ENCODE results near the gene PEMT. TPM values are rescaled to one million over a fixed set of nuclear protein-coding genes. Genes with fewer than 3 reads are reported as not detected.

PEMT gene
- total RNA-seq, 1 experiment from 2014 or later = 69.8 TPM

- Histone ChIP-seq H3K9me2 (replicated peaks; ENCODE audit: insufficient read depth, low read length) (no peaks in the 10 kb centered on the region), H2AFZ (ENCODE audit: low read length) (no peak overlapping the region), H3K9ac (ENCODE audit: low read length) (no peak overlapping the region), H4K20me1 (ENCODE audit: insufficient read depth, low read depth, low read length) (no peaks in the 10 kb centered on the region), H3K36me3 (ENCODE audit: insufficient read depth, low read length) (no peaks in the 10 kb centered on the region), H3K27me3 (ENCODE audit: low read length) (no peaks in the 10 kb centered on the region), H3K27ac (ENCODE audit: low read length) (no peak overlapping the region), H3K4me1 (ENCODE audit: low read length) (no peaks in the 10 kb centered on the region), H3K9me3 (ENCODE audit: low read length) (no peaks in the 10 kb centered on the region), H3K79me2 (ENCODE audit: low read length) (peaks cover 6% of the 10 kb centered on the region), H3K4me3 (ENCODE audit: low read length) (no peak overlapping the region), H3K4me2 (ENCODE audit: low read depth, low read length, poor library complexity, severe bottlenecking) (no peak overlapping the region)
- DNase-seq = no peak
Measured at GRCh38 chr17:17580662-17581470, 10.6 kb downstream of the PEMT start.

DNA sequence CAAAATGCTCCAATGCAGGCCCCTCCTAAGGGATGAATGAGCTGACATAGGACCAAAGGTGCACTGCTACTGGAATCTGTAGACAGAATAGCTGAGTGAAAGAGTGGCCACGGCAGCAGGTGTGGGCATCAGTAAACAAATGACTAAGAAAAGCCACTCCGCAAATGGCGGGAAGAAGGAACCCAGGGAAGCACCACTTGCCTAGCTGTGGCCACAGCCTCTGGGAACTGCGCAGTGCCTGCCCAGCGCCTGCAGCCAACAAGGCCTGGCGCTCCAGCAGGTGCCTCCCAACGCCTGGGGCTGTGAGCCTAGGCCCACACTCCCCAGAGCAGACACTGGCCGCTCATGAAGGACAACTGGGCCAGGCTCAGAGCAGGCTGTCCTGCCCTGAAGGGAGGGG lies 11.8 kb downstream of the PEMT start:
- no peaks in the 10 kb centered on the region for H3K9me2 ChIP-seq (replicated peaks; ENCODE audit: insufficient read depth, low read length)
- H3K4me3 ChIP-seq (ENCODE audit: low read length) = no peak overlapping the region
- no peak overlapping the region for H3K4me2 ChIP-seq (ENCODE audit: low read depth, low read length, poor library complexity, severe bottlenecking)
- peaks cover 4% of the 10 kb centered on the region for H3K79me2 ChIP-seq (ENCODE audit: low read length)
- H3K4me1 ChIP-seq (ENCODE audit: low read length) = no peaks in the 10 kb centered on the region
- no peak overlapping the region for H2AFZ ChIP-seq (ENCODE audit: low read length)
- no peaks in the 10 kb centered on the region for H3K27me3 ChIP-seq (ENCODE audit: low read length)
- no peaks in the 10 kb centered on the region for H4K20me1 ChIP-seq (ENCODE audit: insufficient read depth, low read depth, low read length)
- no peak overlapping the region for H3K9ac ChIP-seq (ENCODE audit: low read length)
- no peak overlapping the region for H3K27ac ChIP-seq (ENCODE audit: low read length)
- DNase-seq = no peak
- H3K9me3 ChIP-seq (ENCODE audit: low read length) = no peaks in the 10 kb centered on the region
- no peaks in the 10 kb centered on the region for H3K36me3 ChIP-seq (ENCODE audit: insufficient read depth, low read length)

DNA sequence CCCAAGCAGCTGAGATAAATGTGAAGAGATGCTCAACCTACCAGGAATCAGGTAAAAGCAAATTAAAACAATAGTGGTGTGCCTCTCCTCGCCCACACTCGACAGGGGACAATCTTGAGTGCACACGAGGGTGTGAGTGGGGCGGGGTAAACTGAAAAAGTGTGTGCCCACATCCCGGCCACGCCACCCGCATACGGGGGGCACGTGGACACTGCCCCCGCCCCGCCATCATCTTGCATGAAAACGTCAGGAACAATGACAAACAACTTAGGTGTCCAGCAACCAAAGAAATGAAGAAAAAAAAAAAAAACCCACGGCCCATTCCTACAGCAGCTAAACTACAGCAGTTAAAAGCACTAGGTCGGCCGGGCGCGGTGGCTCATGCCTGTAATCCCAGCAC lies 14.1 kb downstream of the PEMT start:
- Histone ChIP-seq H3K4me2 (ENCODE audit: low read depth, low read length, poor library complexity, severe bottlenecking) (no peak overlapping the region), H3K36me3 (ENCODE audit: insufficient read depth, low read length) (no peaks in the 10 kb centered on the region), H3K9me3 (ENCODE audit: low read length) (no peaks in the 10 kb centered on the region), H3K4me1 (ENCODE audit: low read length) (no peaks in the 10 kb centered on the region), H3K9me2 (replicated peaks; ENCODE audit: insufficient read depth, low read length) (no peaks in the 10 kb centered on the region), H3K27me3 (ENCODE audit: low read length) (no peaks in the 10 kb centered on the region), H3K79me2 (ENCODE audit: low read length) (no peaks in the 10 kb centered on the region), H3K27ac (ENCODE audit: low read length) (no peak overlapping the region), H3K4me3 (ENCODE audit: low read length) (no peak overlapping the region), H3K9ac (ENCODE audit: low read length) (no peak overlapping the region), H4K20me1 (ENCODE audit: insufficient read depth, low read depth, low read length) (no peaks in the 10 kb centered on the region), H2AFZ (ENCODE audit: low read length) (no peak overlapping the region)
- no peak for DNase-seq

DNA sequence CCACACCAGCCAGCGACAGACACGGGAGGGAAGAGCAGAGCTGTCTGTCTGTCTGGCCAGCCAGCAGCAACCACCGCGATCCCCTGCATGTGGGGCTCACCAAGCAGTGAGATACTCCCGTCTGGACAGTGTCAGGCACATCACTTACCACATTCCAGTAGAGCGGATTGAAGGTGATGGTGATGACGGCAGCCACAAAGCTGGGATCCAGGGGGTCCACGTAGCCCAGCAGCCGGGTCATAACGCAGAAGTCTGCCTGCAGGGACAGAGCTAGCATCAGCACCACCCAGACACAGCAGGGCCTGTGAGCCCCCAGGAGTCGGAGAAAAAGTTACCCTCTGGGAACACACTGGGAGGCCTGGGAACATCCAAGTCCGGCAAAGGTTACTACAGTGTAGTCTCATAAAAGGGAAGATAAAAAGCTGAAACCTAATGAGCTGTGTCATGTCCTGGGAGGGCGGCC lies 14.7 kb downstream of the PEMT start:
- no peak overlapping the region for H2AFZ ChIP-seq (ENCODE audit: low read length)
- no peaks in the 10 kb centered on the region for H3K36me3 ChIP-seq (ENCODE audit: insufficient read depth, low read length)
- H3K9me3 ChIP-seq (ENCODE audit: low read length) = no peaks in the 10 kb centered on the region
- no peaks in the 10 kb centered on the region for H3K4me1 ChIP-seq (ENCODE audit: low read length)
- H3K9me2 ChIP-seq (replicated peaks; ENCODE audit: insufficient read depth, low read length) = no peaks in the 10 kb centered on the region
- no peak overlapping the region for H3K9ac ChIP-seq (ENCODE audit: low read length)
- H4K20me1 ChIP-seq (ENCODE audit: insufficient read depth, low read depth, low read length) = no peaks in the 10 kb centered on the region
- no peak for DNase-seq
- H3K4me3 ChIP-seq (ENCODE audit: low read length) = no peak overlapping the region
- H3K79me2 ChIP-seq (ENCODE audit: low read length) = no peaks in the 10 kb centered on the region
- no peaks in the 10 kb centered on the region for H3K27me3 ChIP-seq (ENCODE audit: low read length)
- H3K27ac ChIP-seq (ENCODE audit: low read length) = no peak overlapping the region
- H3K4me2 ChIP-seq (ENCODE audit: low read depth, low read length, poor library complexity, severe bottlenecking) = no peak overlapping the region

DNA sequence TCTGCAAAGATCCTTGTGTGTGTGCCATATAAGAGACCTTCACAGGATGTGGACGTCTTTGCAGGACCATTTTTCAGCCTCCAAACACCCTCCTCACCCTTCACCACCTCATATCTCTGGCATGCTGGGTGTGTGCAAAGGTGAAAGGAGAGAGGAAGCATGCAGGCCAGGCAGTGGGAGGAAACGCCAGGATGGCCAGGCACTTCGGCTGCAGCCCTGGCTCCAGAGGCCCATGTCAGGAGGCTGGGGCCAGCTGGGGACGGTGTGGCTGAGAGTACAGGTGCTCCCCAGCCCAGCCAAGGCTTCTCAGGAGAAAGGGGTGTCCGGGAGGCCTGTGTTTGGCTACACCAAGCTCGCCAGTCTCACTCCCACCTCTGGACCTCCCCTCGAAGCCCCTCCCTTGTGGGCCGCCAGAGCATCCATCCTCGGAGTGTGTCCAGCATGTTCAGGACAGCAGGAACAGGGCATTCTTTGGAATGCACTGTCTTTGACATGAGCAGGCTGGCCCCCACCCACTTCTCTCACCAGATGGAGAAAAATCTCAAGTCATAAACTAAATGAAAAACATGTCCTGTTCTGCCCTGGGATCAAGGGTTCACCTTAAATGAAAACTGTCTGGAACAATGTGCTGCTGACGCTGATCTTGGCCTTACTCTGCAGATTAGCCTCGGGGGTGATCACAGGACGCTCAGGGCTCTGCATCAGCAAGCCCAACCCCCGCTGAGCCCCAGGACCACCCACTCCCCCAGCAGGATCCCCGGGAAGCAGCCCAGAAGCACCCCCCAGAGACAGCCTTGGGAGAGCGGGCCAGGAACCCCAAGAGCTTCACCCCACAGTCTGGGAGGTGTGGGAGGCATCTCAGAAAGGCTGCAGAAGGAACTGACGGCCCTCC lies 15.9 kb downstream of the PEMT start:
- Histone ChIP-seq H3K79me2 (ENCODE audit: low read length) (no peaks in the 10 kb centered on the region), H3K9me2 (replicated peaks; ENCODE audit: insufficient read depth, low read length) (no peaks in the 10 kb centered on the region), H4K20me1 (ENCODE audit: insufficient read depth, low read depth, low read length) (no peaks in the 10 kb centered on the region), H3K36me3 (ENCODE audit: insufficient read depth, low read length) (no peaks in the 10 kb centered on the region), H2AFZ (ENCODE audit: low read length) (no peak overlapping the region), H3K27ac (ENCODE audit: low read length) (no peak overlapping the region), H3K27me3 (ENCODE audit: low read length) (no peaks in the 10 kb centered on the region), H3K9ac (ENCODE audit: low read length) (no peak overlapping the region), H3K4me2 (ENCODE audit: low read depth, low read length, poor library complexity, severe bottlenecking) (no peak overlapping the region), H3K9me3 (ENCODE audit: low read length) (no peaks in the 10 kb centered on the region), H3K4me3 (ENCODE audit: low read length) (no peak overlapping the region), H3K4me1 (ENCODE audit: low read length) (no peaks in the 10 kb centered on the region)
- DNase-seq = no peak

DNA sequence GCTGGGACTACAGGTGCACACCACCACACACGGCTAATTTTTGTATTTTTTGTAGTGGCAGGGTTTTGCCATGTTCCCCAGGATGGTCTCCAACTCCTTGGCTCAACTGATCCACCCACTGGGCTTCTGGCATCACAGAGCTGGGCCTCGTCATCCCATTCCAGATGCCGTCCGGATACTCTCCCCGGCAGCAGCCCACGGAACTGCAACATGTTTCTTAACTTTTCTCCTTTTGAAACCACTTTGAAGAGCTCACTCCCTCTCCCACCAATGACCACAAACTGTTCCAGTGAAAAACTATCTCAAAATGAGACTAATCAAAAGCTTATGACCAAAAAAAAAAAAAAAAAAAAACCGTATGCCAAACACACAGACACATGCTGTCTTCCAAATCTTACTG lies 17.6 kb downstream of the PEMT start:
- Histone ChIP-seq H4K20me1 (ENCODE audit: insufficient read depth, low read depth, low read length) (no peaks in the 10 kb centered on the region), H3K27me3 (ENCODE audit: low read length) (no peaks in the 10 kb centered on the region), H3K4me3 (ENCODE audit: low read length) (no peak overlapping the region), H3K9ac (ENCODE audit: low read length) (no peak overlapping the region), H3K27ac (ENCODE audit: low read length) (no peak overlapping the region), H3K79me2 (ENCODE audit: low read length) (no peaks in the 10 kb centered on the region), H2AFZ (ENCODE audit: low read length) (no peak overlapping the region), H3K36me3 (ENCODE audit: insufficient read depth, low read length) (no peaks in the 10 kb centered on the region), H3K4me1 (ENCODE audit: low read length) (no peaks in the 10 kb centered on the region), H3K9me2 (replicated peaks; ENCODE audit: insufficient read depth, low read length) (no peaks in the 10 kb centered on the region), H3K4me2 (ENCODE audit: low read depth, low read length, poor library complexity, severe bottlenecking) (no peak overlapping the region), H3K9me3 (ENCODE audit: low read length) (no peaks in the 10 kb centered on the region)
- DNase-seq = no peak

DNA sequence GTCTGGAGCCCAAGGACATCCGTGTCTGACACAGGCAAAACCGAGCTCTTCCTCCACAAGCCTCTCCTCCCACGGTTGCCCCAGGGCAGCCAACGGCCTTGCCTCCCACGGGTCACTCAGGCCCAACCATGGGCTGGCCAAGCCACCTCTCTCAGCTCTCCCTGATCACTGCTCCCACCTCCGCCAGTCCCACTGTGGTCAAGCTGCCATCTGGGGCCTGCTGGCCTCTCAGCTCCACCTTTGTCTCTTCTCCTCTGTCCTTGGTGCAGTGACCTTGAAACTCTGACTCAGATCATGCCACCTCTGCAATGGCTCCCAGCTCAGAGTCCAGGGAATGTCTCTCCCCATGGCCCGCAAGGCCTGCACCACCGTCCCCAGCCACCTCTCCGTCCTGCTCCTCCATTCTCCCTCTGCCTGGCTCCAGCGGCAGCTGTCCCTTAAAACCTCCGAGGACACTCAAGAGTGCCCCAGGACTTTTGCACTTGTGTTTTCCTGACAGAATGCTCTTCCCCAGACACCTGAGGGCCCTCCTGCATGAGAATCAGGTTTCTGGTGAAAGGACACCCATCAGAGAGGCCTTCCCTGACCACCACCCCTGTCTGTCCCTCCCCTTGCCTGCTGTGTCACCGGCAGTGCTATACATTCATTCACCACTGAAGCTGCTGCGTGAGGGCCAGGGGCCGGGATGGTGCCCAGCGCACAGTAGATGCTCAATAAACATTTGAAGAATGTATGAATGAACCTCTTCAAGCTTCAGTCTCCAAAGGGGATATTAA lies 19.3 kb downstream of the PEMT start:
- no peaks in the 10 kb centered on the region for H3K36me3 ChIP-seq (ENCODE audit: insufficient read depth, low read length)
- H3K9ac ChIP-seq (ENCODE audit: low read length) = no peak overlapping the region
- H4K20me1 ChIP-seq (ENCODE audit: insufficient read depth, low read depth, low read length) = no peaks in the 10 kb centered on the region
- H3K9me2 ChIP-seq (replicated peaks; ENCODE audit: insufficient read depth, low read length) = no peaks in the 10 kb centered on the region
- DNase-seq = no peak
- no peak overlapping the region for H2AFZ ChIP-seq (ENCODE audit: low read length)
- H3K79me2 ChIP-seq (ENCODE audit: low read length) = no peaks in the 10 kb centered on the region
- H3K4me3 ChIP-seq (ENCODE audit: low read length) = no peak overlapping the region
- no peak overlapping the region for H3K4me2 ChIP-seq (ENCODE audit: low read depth, low read length, poor library complexity, severe bottlenecking)
- no peak overlapping the region for H3K27ac ChIP-seq (ENCODE audit: low read length)
- no peaks in the 10 kb centered on the region for H3K9me3 ChIP-seq (ENCODE audit: low read length)
- no peaks in the 10 kb centered on the region for H3K27me3 ChIP-seq (ENCODE audit: low read length)
- no peaks in the 10 kb centered on the region for H3K4me1 ChIP-seq (ENCODE audit: low read length)

All from Karpas-422 (cell line).